ENCODE data around the gene PARD6A. TPM values are rescaled to one million over a fixed set of nuclear protein-coding genes. Genes with fewer than 3 reads are reported as not detected.

PARD6A gene
- total RNA-seq, 1 experiment from 2014 or later, result 10.8 TPM

- POLR2A ChIA-PET, result no interaction called here
- Histone ChIP-seq H3K4me1 (ENCODE audit: control insufficient read depth, insufficient read depth, low read length) (peaks cover 14% of the 10 kb centered on the region), H3K27ac (ENCODE audit: low read length) (0 out of 2 replicates have a peak overlapping the region, but pooled peaks have one; percentile 75), H3K9me3 (ENCODE audit: control insufficient read depth, insufficient read depth, low read depth, low read length) (no peaks in the 10 kb centered on the region), H3K36me3 (ENCODE audit: control insufficient read depth, insufficient read depth, low read length) (no peaks in the 10 kb centered on the region), H3K4me3 (ENCODE audit: low read depth in 2 of 2, low read length in 2 of 2) (no peak overlapping the region; a peak in 1 of 4 replicates), H3K27me3 (ENCODE audit: control insufficient read depth, insufficient read depth, low read length) (no peaks in the 10 kb centered on the region)
- CTCF ChIA-PET, result interaction anchor here (0.7 to 1.2 kb wide), 3 partner anchors 12 to 146 kb away, joined by 3 to 6 read pairs (median 4); no protein-coding TSS in a partner anchor
- DNase-seq (ENCODE audit: low read depth, low spot score), result no peak
- ATAC-seq, result peak; percentile 4; the same call in 1 of the 2 replicates
- TF ChIP-seq TCF7L2 (IDR thresholded peaks at IDR 0.05; ENCODE audit: low read depth, low read length), result no peak
- TF ChIP-seq, protein P1, sequence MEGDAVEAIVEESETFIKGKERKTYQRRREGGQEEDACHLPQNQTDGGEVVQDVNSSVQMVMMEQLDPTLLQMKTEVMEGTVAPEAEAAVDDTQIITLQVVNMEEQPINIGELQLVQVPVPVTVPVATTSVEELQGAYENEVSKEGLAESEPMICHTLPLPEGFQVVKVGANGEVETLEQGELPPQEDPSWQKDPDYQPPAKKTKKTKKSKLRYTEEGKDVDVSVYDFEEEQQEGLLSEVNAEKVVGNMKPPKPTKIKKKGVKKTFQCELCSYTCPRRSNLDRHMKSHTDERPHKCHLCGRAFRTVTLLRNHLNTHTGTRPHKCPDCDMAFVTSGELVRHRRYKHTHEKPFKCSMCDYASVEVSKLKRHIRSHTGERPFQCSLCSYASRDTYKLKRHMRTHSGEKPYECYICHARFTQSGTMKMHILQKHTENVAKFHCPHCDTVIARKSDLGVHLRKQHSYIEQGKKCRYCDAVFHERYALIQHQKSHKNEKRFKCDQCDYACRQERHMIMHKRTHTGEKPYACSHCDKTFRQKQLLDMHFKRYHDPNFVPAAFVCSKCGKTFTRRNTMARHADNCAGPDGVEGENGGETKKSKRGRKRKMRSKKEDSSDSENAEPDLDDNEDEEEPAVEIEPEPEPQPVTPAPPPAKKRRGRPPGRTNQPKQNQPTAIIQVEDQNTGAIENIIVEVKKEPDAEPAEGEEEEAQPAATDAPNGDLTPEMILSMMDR (IDR thresholded peaks at IDR 0.05), result no peak
- TF ChIP-seq SIN3A (IDR thresholded peaks at IDR 0.05; ENCODE audit: borderline replicate concordance, insufficient read depth, low read depth, low read length), result no peak
- no peak for TF ChIP-seq REST (IDR thresholded peaks at IDR 0.05; ENCODE audit: insufficient read depth in 1 of 2, low read depth in 2 of 2, low read length in 1 of 2)
- no peak for TF ChIP-seq POLR2AphosphoS5 (IDR thresholded peaks at IDR 0.05; ENCODE audit: low read depth, low read length)
- intact Hi-C loops (cut with micrococcal nuclease; ENCODE audit: unreplicated experiment), result no loop called here
- BruUV-seq (replicated peaks), result no TSS peak
- in situ Hi-C loops (cut with HindIII; ENCODE audit: low pct_unique_long_range_greater_than_20kb, low sequenced_read_pairs), result no loop called here
These were observed 6.7 kb downstream of the PARD6A start for GRCh38 chr16:67667453-67667816.

DNA sequence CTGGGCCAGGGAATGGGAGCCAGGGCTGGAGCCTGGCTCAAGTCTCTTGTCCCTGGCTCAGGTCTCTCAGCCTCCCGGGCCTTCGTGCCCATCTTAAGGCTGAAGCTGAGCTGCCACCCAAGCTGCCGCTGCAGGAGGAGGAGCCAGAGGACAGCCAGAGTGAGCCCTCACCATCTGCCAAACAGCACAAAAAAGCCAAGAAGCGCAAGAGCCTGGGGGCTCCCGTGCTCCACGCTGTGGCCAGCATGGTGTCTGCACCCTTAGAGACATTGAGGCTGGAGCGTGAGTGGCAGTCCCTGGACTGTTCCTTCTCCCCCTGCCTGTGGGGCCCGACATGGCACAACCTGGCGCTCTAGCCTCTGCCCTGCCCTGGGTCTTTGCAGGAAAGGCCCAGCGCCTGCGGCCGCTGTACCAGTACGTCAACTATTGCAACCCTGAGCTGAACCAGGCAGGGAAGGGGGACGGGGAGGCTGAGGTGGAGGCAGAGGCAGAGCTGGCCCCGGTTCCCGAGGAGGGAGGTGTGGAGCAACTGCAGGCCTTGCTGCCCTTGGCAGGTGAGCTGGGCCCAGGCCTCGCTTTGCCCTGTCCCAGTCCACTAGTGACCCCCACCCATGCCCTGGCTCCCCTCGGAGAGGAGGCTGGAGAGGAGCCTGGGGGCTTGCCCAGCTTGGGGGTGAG is 7.2 kb downstream of the PARD6A start:
- ATAC-seq (peak; percentile 86), DNase-seq (ENCODE audit: low read depth, low spot score) (peak; percentile 60)
- Histone ChIP-seq H3K27me3 (ENCODE audit: control insufficient read depth, insufficient read depth, low read length) (no peaks in the 10 kb centered on the region), H3K9me3 (ENCODE audit: control insufficient read depth, insufficient read depth, low read depth, low read length) (no peaks in the 10 kb centered on the region), H3K4me3 (ENCODE audit: low read depth in 2 of 2, low read length in 2 of 2) (no peak overlapping the region), H3K4me1 (ENCODE audit: control insufficient read depth, insufficient read depth, low read length) (peaks cover 14% of the 10 kb centered on the region), H3K27ac (ENCODE audit: low read length) (no peak overlapping the region), H3K36me3 (ENCODE audit: control insufficient read depth, insufficient read depth, low read length) (no peaks in the 10 kb centered on the region)
- CTCF ChIA-PET, result interaction anchor here (0.7 to 1.2 kb wide), 3 partner anchors 12 to 147 kb away, joined by 3 to 6 read pairs (median 4); no protein-coding TSS in a partner anchor
- in situ Hi-C loops (cut with HindIII; ENCODE audit: low pct_unique_long_range_greater_than_20kb, low sequenced_read_pairs), result no loop called here
- intact Hi-C loops (cut with micrococcal nuclease; ENCODE audit: unreplicated experiment), result no loop called here
- POLR2A ChIA-PET, result no interaction called here
- TF ChIP-seq, protein P1 (IDR thresholded peaks at IDR 0.05), result peak; percentile 81
- TF ChIP-seq REST (IDR thresholded peaks at IDR 0.05; ENCODE audit: insufficient read depth in 1 of 2, low read depth in 2 of 2, low read length in 1 of 2), result no peak
- BruUV-seq (replicated peaks), result no TSS peak
